ENCODE results near the gene MCAM.

MCAM gene

GRCh38 chr11:119345685-119346084 is 28.8 kb upstream of the MCAM start:
- in situ Hi-C loops (cut with HindIII; ENCODE audit: low sequenced_read_pairs): no loop called here

- in situ Hi-C loops (cut with HindIII; ENCODE audit: low sequenced_read_pairs): no loop called here
These were observed 27.5 kb upstream of the MCAM start for GRCh38 chr11:119344291-119345010.

GRCh38 chr11:119343726-119344125 is 26.8 kb upstream of the MCAM start:
- in situ Hi-C loops (cut with HindIII; ENCODE audit: low sequenced_read_pairs): no loop called here

- in situ Hi-C loops (cut with HindIII; ENCODE audit: low sequenced_read_pairs): no loop called here
These were observed 25.6 kb upstream of the MCAM start for GRCh38 chr11:119342362-119343130.

GRCh38 chr11:119342023-119342300 is 25.0 kb upstream of the MCAM start:
- in situ Hi-C loops (cut with HindIII; ENCODE audit: low sequenced_read_pairs): no loop called here

- in situ Hi-C loops (cut with HindIII; ENCODE audit: low sequenced_read_pairs): no loop called here
These were observed 24.5 kb upstream of the MCAM start for GRCh38 chr11:119341222-119342022.

GRCh38 chr11:119340335-119341221 is 23.6 kb upstream of the MCAM start, which contains the start of gene C1QTNF5:
Gene C1QTNF5 (minus strand): TSS chr11:119340883. CDS start chr11:119340397, 486 bp downstream.
- in situ Hi-C loops (cut with HindIII; ENCODE audit: low sequenced_read_pairs): no loop called here

GRCh38 chr11:119339589-119340334 is 22.8 kb upstream of the MCAM start:
- in situ Hi-C loops (cut with HindIII; ENCODE audit: low sequenced_read_pairs): no loop called here

GRCh38 chr11:119338965-119339588 is 22.1 kb upstream of the MCAM start:
- in situ Hi-C loops (cut with HindIII; ENCODE audit: low sequenced_read_pairs): no loop called here

- in situ Hi-C loops (cut with HindIII; ENCODE audit: low sequenced_read_pairs): no loop called here
These were observed 21.5 kb upstream of the MCAM start for GRCh38 chr11:119338318-119338890.

GRCh38 chr11:119337581-119338317 is 20.8 kb upstream of the MCAM start:
- in situ Hi-C loops (cut with HindIII; ENCODE audit: low sequenced_read_pairs): no loop called here

- in situ Hi-C loops (cut with HindIII; ENCODE audit: low sequenced_read_pairs): no loop called here
These were observed 20.0 kb upstream of the MCAM start for GRCh38 chr11:119336744-119337469.

- in situ Hi-C loops (cut with HindIII; ENCODE audit: low sequenced_read_pairs): no loop called here
These were observed 19.0 kb upstream of the MCAM start for GRCh38 chr11:119335655-119336543.

- in situ Hi-C loops (cut with HindIII; ENCODE audit: low sequenced_read_pairs): no loop called here
These were observed 18.2 kb upstream of the MCAM start for GRCh38 chr11:119335091-119335654.

- in situ Hi-C loops (cut with HindIII; ENCODE audit: low sequenced_read_pairs): no loop called here
These were observed 17.4 kb upstream of the MCAM start, which contains the start of gene RNF26 for GRCh38 chr11:119334174-119334930. Gene RNF26 (plus strand): TSS chr11:119334527. CDS start chr11:119335123, 596 bp downstream.
